H9 (cell line): Measurements from ENCODE around the gene PADI4. TPM values are rescaled to one million over a fixed set of nuclear protein-coding genes. Genes with fewer than 3 reads are reported as not detected.

Experiments used
- DNase-seq: peaks from one replicate; pipeline ENCODE4 v3.0.0-alpha.2; 2017
- H2AFZ ChIP-seq: one replicate; pipeline ENCODE4 v1.6.1; 2013; ENCODE audit warnings: mild to moderate bottlenecking, low read length, control low read depth, moderate library complexity
- H2AK5ac ChIP-seq: 2 replicates; pipeline ENCODE4 v1.6.1; 2013; ENCODE audit warnings: low read length, control low read depth, mixed read lengths; ENCODE audit not compliant: insufficient read length
- H2BK120ac ChIP-seq: one replicate; pipeline ENCODE4 v1.6.1; 2013; ENCODE audit warnings: low read depth, mild to moderate bottlenecking, low read length, control low read depth, inconsistent platforms; ENCODE audit not compliant: poor library complexity, severe bottlenecking
- H2BK12ac ChIP-seq: 2 replicates; pipeline ENCODE4 v1.6.1; 2013; ENCODE audit warnings: low read length, control low read depth, mixed read lengths, low read depth; ENCODE audit not compliant: insufficient read length
- H2BK15ac ChIP-seq: 2 replicates; pipeline ENCODE4 v1.6.1; 2013; ENCODE audit warnings: low read depth, low read length, control low read depth
- H2BK20ac ChIP-seq: one replicate; pipeline ENCODE4 v1.6.1; 2013; ENCODE audit warnings: low read depth, mild to moderate bottlenecking, low read length, control low read depth, inconsistent platforms; ENCODE audit not compliant: poor library complexity, severe bottlenecking
- H2BK5ac ChIP-seq: 2 replicates; pipeline ENCODE4 v1.6.1; 2013; ENCODE audit warnings: low read length, control low read depth, mixed read lengths; ENCODE audit not compliant: insufficient read length
- H3K14ac ChIP-seq: 2 replicates; pipeline ENCODE4 v1.6.1; 2013; ENCODE audit warnings: low read length, control low read depth; ENCODE audit not compliant: insufficient read depth
- H3K18ac ChIP-seq: 2 replicates; pipeline ENCODE4 v1.6.1; 2013; ENCODE audit warnings: low read depth, mild to moderate bottlenecking, mixed read lengths, low read length, control low read depth; ENCODE audit not compliant: insufficient read length
- H3K23ac ChIP-seq: 2 replicates; pipeline ENCODE4 v1.6.1; 2013; ENCODE audit warnings: low read length, control low read depth, mixed read lengths, low read depth; ENCODE audit not compliant: insufficient read length
- H3K23me2 ChIP-seq: 2 replicates; pipeline ENCODE4 v1.6.1; 2013; ENCODE audit warnings: low read depth, mild to moderate bottlenecking, mixed read lengths, low read length, control low read depth; ENCODE audit not compliant: insufficient read length, poor library complexity, severe bottlenecking
- H3K27ac ChIP-seq: 2 replicates; pipeline ENCODE4 v1.5.1; 2013; ENCODE audit warnings: low read length, control low read depth, mixed read lengths, low read depth; ENCODE audit not compliant: insufficient read length
- H3K27me3 ChIP-seq: 2 replicates; pipeline ENCODE4 v1.6.1; 2013; ENCODE audit warnings: low read length, control low read depth, inconsistent platforms; ENCODE audit not compliant: insufficient read depth
- H3K4ac ChIP-seq: 2 replicates; pipeline ENCODE4 v1.6.1; 2013; ENCODE audit warnings: low read depth, mild to moderate bottlenecking, control low read depth, inconsistent platforms, low read length, moderate library complexity
- H3K4me1 ChIP-seq: 2 replicates; pipeline ENCODE4 v1.6.1; 2013; ENCODE audit warnings: low read length, control low read depth, inconsistent platforms; ENCODE audit not compliant: insufficient read depth
- H3K4me2 ChIP-seq: 2 replicates; pipeline ENCODE4 v1.6.1; 2013; ENCODE audit warnings: low read length, control low read depth, mixed read lengths; ENCODE audit not compliant: insufficient read length, insufficient read depth
- H3K56ac ChIP-seq: 2 replicates; pipeline ENCODE4 v1.6.1; 2013; ENCODE audit warnings: low read depth, mild to moderate bottlenecking, mixed read lengths, low read length, control low read depth; ENCODE audit not compliant: insufficient read length
- H3K79me1 ChIP-seq: 2 replicates; pipeline ENCODE4 v1.6.1; 2013; ENCODE audit warnings: low read depth, mild to moderate bottlenecking, moderate library complexity, low read length, control low read depth, inconsistent platforms; ENCODE audit not compliant: insufficient read depth, poor library complexity, severe bottlenecking
- H3K79me2 ChIP-seq: 2 replicates; pipeline ENCODE4 v1.6.1; 2013; ENCODE audit warnings: low read length, control low read depth, inconsistent platforms; ENCODE audit not compliant: insufficient read depth
- H3K9ac ChIP-seq: 2 replicates; pipeline ENCODE4 v1.6.1; 2013; ENCODE audit warnings: low read length, control low read depth, mixed read lengths; ENCODE audit not compliant: insufficient read length; ENCODE audit errors: extremely low read depth
- H3K9me3 ChIP-seq: one replicate; pipeline ENCODE4 v1.6.1; 2013; ENCODE audit warnings: low read depth, low read length, inconsistent platforms; ENCODE audit not compliant: control insufficient read depth
- H3T11ph ChIP-seq: one replicate; pipeline ENCODE4 v1.6.1; 2013; ENCODE audit warnings: mild to moderate bottlenecking, low read length, control low read depth, inconsistent platforms
- H4K20me1 ChIP-seq: one replicate; pipeline ENCODE4 v1.6.1; 2013; ENCODE audit not compliant: control insufficient read depth, insufficient read length, insufficient read depth
- H4K5ac ChIP-seq: 2 replicates; pipeline ENCODE4 v1.6.1; 2013; ENCODE audit warnings: low read depth, mild to moderate bottlenecking, mixed read lengths, low read length, control low read depth; ENCODE audit not compliant: insufficient read length
- H4K8ac ChIP-seq: replicated peaks from 2 replicates; pipeline ENCODE4 v1.6.1; 2013; ENCODE audit warnings: low read length, control low read depth, mixed read lengths, low read depth; ENCODE audit not compliant: insufficient read length
- H4K91ac ChIP-seq: 2 replicates; pipeline ENCODE4 v1.6.1; 2013; ENCODE audit warnings: low read depth, mild to moderate bottlenecking, moderate library complexity, mixed read lengths, low read length, control low read depth; ENCODE audit not compliant: insufficient read length
- H3K27ac Mint-ChIP-seq, 3 experiments: 2 replicates in 2 of 3; 3 replicates in 1 of 3; pipeline ENCODE4 v1.8.0; 2020 to 2021; ENCODE audit warnings: mixed read lengths in 3 of 3, mild to moderate bottlenecking in 1 of 3, moderate library complexity in 1 of 3
- H3K27me3 Mint-ChIP-seq: 2 replicates; pipeline ENCODE4 v1.8.0; 2021; ENCODE audit warnings: low read depth, mild to moderate bottlenecking, moderate library complexity, mixed read lengths
- H3K36me3 Mint-ChIP-seq, 3 experiments: 2 replicates in 2 of 3; 3 replicates in 1 of 3; pipeline ENCODE4 v1.8.0; 2020 to 2021; ENCODE audit warnings: low read depth in 3 of 3, mixed read lengths in 3 of 3; ENCODE audit not compliant: insufficient read depth in 1 of 3
- H3K4me1 Mint-ChIP-seq, 2 experiments: 2 replicates each; pipeline ENCODE4 v1.8.0; 2020; ENCODE audit warnings: mixed read lengths in 2 of 2
- H3K4me3 Mint-ChIP-seq, 2 experiments: 2 replicates in 1 of 2; 3 replicates in 1 of 2; pipeline ENCODE4 v1.8.0; 2020 to 2021; ENCODE audit warnings: mild to moderate bottlenecking in 2 of 2, mixed read lengths in 2 of 2, moderate library complexity in 1 of 2
- H3K9me3 Mint-ChIP-seq, 2 experiments: 2 replicates in 1 of 2; 3 replicates in 1 of 2; pipeline ENCODE4 v1.8.0; 2020; ENCODE audit warnings: mild to moderate bottlenecking in 2 of 2, mixed read lengths in 2 of 2, moderate library complexity in 1 of 2
- CTCF ChIP-seq: fragments of 200-600 bp; sonication (generic); conservative IDR thresholded peaks from 3 replicates; pipeline ENCODE4 v1.8.0; 2021; ENCODE audit warnings: antibody characterized with exemption, mild to moderate bottlenecking
- WGBS: extraction: QIAGEN DNeasy Blood & Tissue Kit; methylation state at CpG from one replicate; pipeline ENCODE4 v1.1.7; 2013; ENCODE audit warnings: missing lambda C conversion rate, low lambda C conversion rate, mixed read lengths; ENCODE audit not compliant: insufficient read length; ENCODE audit errors: extremely low coverage; 5-methylcytosine and 5-hydroxymethylcytosine counted together
- total RNA-seq: library from RNA; stranded (reverse); gene quantifications from 2 replicates; pipeline ENCODE4 v1.2.1, GENCODE V29; 2021

PADI4 gene
- total RNA-seq, 1 experiment from 2014 or later: 0.13 TPM

GRCh38 chr1:17296086-17296485 lies 11.9 kb upstream of the PADI4 start:
- WGBS: no CpG with 5 or more reads among the region's 5 CpGs
- Histone ChIP-seq H3K23me2 (no peaks in the 10 kb centered on the region), H3K18ac (no peak overlapping the region), H3T11ph (no peak overlapping the region), H3K56ac (no peak overlapping the region), H4K8ac (no peak overlapping the region), H3K79me2 (no peaks in the 10 kb centered on the region), H2BK12ac (no peak overlapping the region), H4K91ac (no peak overlapping the region), H2BK15ac (no peak overlapping the region), H3K27me3 (no peaks in the 10 kb centered on the region), H3K14ac (no peak overlapping the region), H3K4me1 (no peaks in the 10 kb centered on the region), H4K20me1 (no peaks in the 10 kb centered on the region), H3K4ac (no peak overlapping the region), H3K23ac (no peak overlapping the region), H4K5ac (no peak overlapping the region), H2AK5ac (no peak overlapping the region), H2AFZ (no peak overlapping the region), H2BK120ac (no peak overlapping the region), H3K4me2 (no peak overlapping the region), H3K9me3 (peaks cover 3% of the 10 kb centered on the region), H2BK5ac (no peak overlapping the region), H3K9ac (no peak overlapping the region), H3K27ac (no peak overlapping the region), H2BK20ac (no peak overlapping the region), H3K79me1 (no peaks in the 10 kb centered on the region)
- Mint-ChIP-seq H3K9me3 (peaks cover under 1 to 4% of the 10 kb centered on the region in 2 experiments; a peak in 3 of 5 replicates), H3K4me3 (no peak overlapping the region), H3K27ac (no peak overlapping the region), H3K27me3 (peaks cover 1% of the 10 kb centered on the region; the same call in 1 of the 2 replicates), H3K36me3 (no peaks in the 10 kb centered on the region), H3K4me1 (no peaks in the 10 kb centered on the region)
- no peak for DNase-seq
- TF ChIP-seq CTCF: no peak
